ENCODE data around the gene AIM2. TPM values are rescaled to one million over a fixed set of nuclear protein-coding genes. Genes with fewer than 3 reads are reported as not detected.

AIM2 gene
- total and polyA plus RNA-seq, 4 donors, result 0.28 to 0.42 (median 0.31) TPM

GRCh38 chr1:159120317-159120716 is 43.8 kb upstream of the AIM2 start:
- peaks cover 0 to 14% (median under 1%) of the 10 kb centered on the region in 4 donors for H3K27me3 ChIP-seq (ENCODE audit: control insufficient read depth in 4 of 4, insufficient read depth in 4 of 4, low read length in 3 of 4)
- no peak overlapping the region for H3K27ac ChIP-seq (ENCODE audit: low read depth in 1 of 2, low read length in 2 of 2)
- no peak for DNase-seq (ENCODE audit: low spot score)
- WGBS, result 44% methylated on average over 4 of the region's 4 CpGs
- peaks cover 0 to 2% (median 0%) of the 10 kb centered on the region in 4 donors for H3K9me3 ChIP-seq (ENCODE audit: control insufficient read depth in 4 of 4, low read length in 3 of 4)
- no peak overlapping the region for H3K9ac ChIP-seq (ENCODE audit: low read depth in 1 of 2, low read length in 2 of 2)
- TF ChIP-seq, protein P1, sequence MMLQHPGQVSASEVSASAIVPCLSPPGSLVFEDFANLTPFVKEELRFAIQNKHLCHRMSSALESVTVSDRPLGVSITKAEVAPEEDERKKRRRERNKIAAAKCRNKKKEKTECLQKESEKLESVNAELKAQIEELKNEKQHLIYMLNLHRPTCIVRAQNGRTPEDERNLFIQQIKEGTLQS (IDR thresholded peaks at IDR 0.05), result no peak
- TF ChIP-seq, protein P2, sequence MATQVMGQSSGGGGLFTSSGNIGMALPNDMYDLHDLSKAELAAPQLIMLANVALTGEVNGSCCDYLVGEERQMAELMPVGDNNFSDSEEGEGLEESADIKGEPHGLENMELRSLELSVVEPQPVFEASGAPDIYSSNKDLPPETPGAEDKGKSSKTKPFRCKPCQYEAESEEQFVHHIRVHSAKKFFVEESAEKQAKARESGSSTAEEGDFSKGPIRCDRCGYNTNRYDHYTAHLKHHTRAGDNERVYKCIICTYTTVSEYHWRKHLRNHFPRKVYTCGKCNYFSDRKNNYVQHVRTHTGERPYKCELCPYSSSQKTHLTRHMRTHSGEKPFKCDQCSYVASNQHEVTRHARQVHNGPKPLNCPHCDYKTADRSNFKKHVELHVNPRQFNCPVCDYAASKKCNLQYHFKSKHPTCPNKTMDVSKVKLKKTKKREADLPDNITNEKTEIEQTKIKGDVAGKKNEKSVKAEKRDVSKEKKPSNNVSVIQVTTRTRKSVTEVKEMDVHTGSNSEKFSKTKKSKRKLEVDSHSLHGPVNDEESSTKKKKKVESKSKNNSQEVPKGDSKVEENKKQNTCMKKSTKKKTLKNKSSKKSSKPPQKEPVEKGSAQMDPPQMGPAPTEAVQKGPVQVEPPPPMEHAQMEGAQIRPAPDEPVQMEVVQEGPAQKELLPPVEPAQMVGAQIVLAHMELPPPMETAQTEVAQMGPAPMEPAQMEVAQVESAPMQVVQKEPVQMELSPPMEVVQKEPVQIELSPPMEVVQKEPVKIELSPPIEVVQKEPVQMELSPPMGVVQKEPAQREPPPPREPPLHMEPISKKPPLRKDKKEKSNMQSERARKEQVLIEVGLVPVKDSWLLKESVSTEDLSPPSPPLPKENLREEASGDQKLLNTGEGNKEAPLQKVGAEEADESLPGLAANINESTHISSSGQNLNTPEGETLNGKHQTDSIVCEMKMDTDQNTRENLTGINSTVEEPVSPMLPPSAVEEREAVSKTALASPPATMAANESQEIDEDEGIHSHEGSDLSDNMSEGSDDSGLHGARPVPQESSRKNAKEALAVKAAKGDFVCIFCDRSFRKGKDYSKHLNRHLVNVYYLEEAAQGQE (IDR thresholded peaks at IDR 0.05), result no peak
- no peak for TF ChIP-seq EGR1 (IDR thresholded peaks at IDR 0.05; ENCODE audit: low read depth in 2 of 2)
- TF ChIP-seq, protein P3, sequence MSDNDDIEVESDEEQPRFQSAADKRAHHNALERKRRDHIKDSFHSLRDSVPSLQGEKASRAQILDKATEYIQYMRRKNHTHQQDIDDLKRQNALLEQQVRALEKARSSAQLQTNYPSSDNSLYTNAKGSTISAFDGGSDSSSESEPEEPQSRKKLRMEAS (IDR thresholded peaks at IDR 0.05), result no peak
- TF ChIP-seq JUND (IDR thresholded peaks at IDR 0.05), result no peak
- no peak for TF ChIP-seq RXRA (IDR thresholded peaks at IDR 0.05)
- no peak for TF ChIP-seq HNF4A (conservative IDR thresholded peaks at IDR 0.05)
- TF ChIP-seq NR2F2 (IDR thresholded peaks at IDR 0.05), result no peak
- no peak for TF ChIP-seq ZBTB33 (IDR thresholded peaks at IDR 0.05)
- no peak for TF ChIP-seq RAD21 (IDR thresholded peaks at IDR 0.05)
- no peak for TF ChIP-seq FOXA2 (IDR thresholded peaks at IDR 0.05)
- TF ChIP-seq CTCF (IDR thresholded peaks at IDR 0.05; ENCODE audit: low read depth, low read length, missing input control), result no peak
- TF ChIP-seq SP1 (IDR thresholded peaks at IDR 0.05), result no peak
- no peak for TF ChIP-seq GABPA (IDR thresholded peaks at IDR 0.05 in 1 of 2, conservative IDR thresholded peaks at IDR 0.05 in 1 of 2)
- no peak for TF ChIP-seq HNF4G (IDR thresholded peaks at IDR 0.05)
- no peak for TF ChIP-seq FOXA1 (IDR thresholded peaks at IDR 0.05)
- TF ChIP-seq YY1 (IDR thresholded peaks at IDR 0.05), result no peak
- no peak for TF ChIP-seq TAF1 (conservative IDR thresholded peaks at IDR 0.05)
- H3K36me3 ChIP-seq (ENCODE audit: control insufficient read depth in 4 of 4, insufficient read depth in 3 of 4, low read depth in 1 of 4, low read length in 3 of 4), result no peaks in the 10 kb centered on the region
- no peak overlapping the region for H3K4me3 ChIP-seq (ENCODE audit: low read depth in 1 of 3, low read length in 3 of 3)
- no peaks in the 10 kb centered on the region for H3K4me1 ChIP-seq (ENCODE audit: control insufficient read depth in 4 of 4, insufficient read depth in 4 of 4, low read length in 3 of 4)

Data from liver (tissue), 9 donors.